ENCODE results near the gene MC1R. TPM values are rescaled to one million over a fixed set of nuclear protein-coding genes. Genes with fewer than 3 reads are reported as not detected.
"Not testable (repeated sequence)": the region's sequence is repeated elsewhere in the genome, so short reads cannot be mapped to it uniquely, and the experiment has no call there.

The MC1R gene
- total and polyA plus RNA-seq, 2 of the 8 experiments (the other 6 are each of a cell fraction or from before 2014, with no cell fraction given) = 2.2 to 2.9 TPM

- POLR2A ChIA-PET (ENCODE audit: partially characterized antibody) = interaction anchor here (2.6 kb wide), 1 partner anchor 11 kb away, joined by 10 read pairs; the partner anchor contains the start of gene TUBB3
Observed at GRCh38 chr16:89934019-89934418, 15.4 kb downstream of the MC1R start.

More at GRCh38 chr16:89934019-89934418, 15.4 kb downstream of the MC1R start:
- not testable (repeated sequence) for H3K56ac ChIP-seq (replicated peaks; ENCODE audit: insufficient read length, low read depth, low read length); H3K9me3 ChIP-seq (ENCODE audit: insufficient read depth in 2 of 2, low read depth in 1 of 2, low read length in 1 of 2); H3K27ac ChIP-seq (ENCODE audit: low read depth, low read length); DNase-seq (ENCODE audit: low read depth in 1 of 2, low spot score in 2 of 2); H4K8ac ChIP-seq (ENCODE audit: extremely low read depth, insufficient read depth, low read length); H3K9ac ChIP-seq (replicated peaks in 1 of 4; ENCODE audit: extremely low read depth in 1 of 4, low read depth in 3 of 4, low read length in 3 of 4); H2BK12ac ChIP-seq (ENCODE audit: low read depth, low read length); H2BK120ac ChIP-seq (replicated peaks; ENCODE audit: low read depth, low read length); H2BK20ac ChIP-seq (ENCODE audit: low read length); H3K79me2 ChIP-seq (ENCODE audit: control insufficient read depth in 1 of 2, insufficient read depth in 2 of 2, low read length in 2 of 2); H3K23me2 ChIP-seq (ENCODE audit: low read depth, low read length); H3K79me1 ChIP-seq (ENCODE audit: low read depth, low read length); H2AFZ ChIP-seq (ENCODE audit: low read length); H3K4ac ChIP-seq (replicated peaks; ENCODE audit: insufficient read length, low read depth, low read length); H2BK15ac ChIP-seq (ENCODE audit: low read length); H4K5ac ChIP-seq (ENCODE audit: insufficient read length, low read depth, low read length); H4K91ac ChIP-seq (replicated peaks; ENCODE audit: insufficient read length, low read length); H2BK5ac ChIP-seq (ENCODE audit: low read depth, low read length); H3K14ac ChIP-seq (ENCODE audit: insufficient read length); H3K27me3 ChIP-seq (replicated peaks in 1 of 4; ENCODE audit: control insufficient read depth in 3 of 4, extremely low read depth in 1 of 4, insufficient read depth in 3 of 4, low read length in 3 of 4); FAIRE-seq; H2AK5ac ChIP-seq (ENCODE audit: low read depth, low read length); H3K23ac ChIP-seq (ENCODE audit: insufficient read length); H3K18ac ChIP-seq (ENCODE audit: extremely low read depth, low read length); H3K4me3 ChIP-seq (ENCODE audit: extremely low read depth in 1 of 4, insufficient read depth in 2 of 4, low read depth in 3 of 4, low read length in 4 of 4); H3K4me2 ChIP-seq (ENCODE audit: insufficient read depth in 1 of 2, low read depth in 2 of 2, low read length in 2 of 2); H3K4me1 ChIP-seq (replicated peaks in 1 of 4; ENCODE audit: control insufficient read depth in 3 of 4, insufficient read depth in 4 of 4, low read length in 3 of 4)
- Histone ChIP-seq H3K36me3 (ENCODE audit: control insufficient read depth in 2 of 4, insufficient read depth in 4 of 4, low read length in 3 of 4) (peaks cover 14 to 52% (median 33%) of the 10 kb centered on the region in 4 experiments; a peak in 6 of 8 replicates), H4K20me1 (replicated peaks in 1 of 2; ENCODE audit: control insufficient read depth in 1 of 2, insufficient read depth in 2 of 2, low read length in 2 of 2) (peaks cover 7 to 28% of the 10 kb centered on the region in 2 experiments)
- TF ChIP-seq EGR1 (IDR thresholded peaks at IDR 0.05; ENCODE audit: borderline replicate concordance, low read depth, low read length) = peak; percentile 61; the same call in 1 of the 2 replicates
- 86% methylated on average over 8 of the region's 29 CpGs; no CpG with 5 or more reads in 1 of the 2 experiments for WGBS, 2 experiments (ENCODE audit: extremely low coverage in 1 of 2, insufficient coverage in 1 of 2, insufficient read length in 1 of 2, insufficient replicate concordance in 2 of 2, low coverage in 1 of 2, low lambda C conversion rate in 2 of 2, missing lambda C conversion rate in 1 of 2)
- CTCF ChIA-PET (ENCODE audit: partially characterized antibody) = interaction anchor here (0.7 kb wide), 1 partner anchor 9 kb away, joined by 3 read pairs; no protein-coding TSS in a partner anchor
